Measurements from ENCODE around the gene ZAR1. TPM values are rescaled to one million over a fixed set of nuclear protein-coding genes. Genes with fewer than 3 reads are reported as not detected.

Gene ZAR1
- total and polyA plus RNA-seq, 4 experiments from 2014 or later, result not detected

GRCh38 chr4:48454591-48454990 is 35.5 kb upstream of the ZAR1 start:
- H3K27me3 Mint-ChIP-seq, result peaks cover 3 to 5% of the 10 kb centered on the region in 2 donors
- CTCF ChIA-PET (ENCODE audit: partially characterized antibody), result no interaction called here
- intact Hi-C loops (cut with micrococcal nuclease), result no loop called here
- H3K9me3 Mint-ChIP-seq, result peaks cover 0 to 12% (median 3%) of the 10 kb centered on the region in 8 donors
- no peaks in the 10 kb centered on the region for H3K4me1 ChIP-seq (ENCODE audit: insufficient read depth, low read length)
- no peaks in the 10 kb centered on the region for H3K36me3 ChIP-seq (ENCODE audit: insufficient read depth, low read length)
- no peaks in the 10 kb centered on the region for H3K27me3 ChIP-seq (ENCODE audit: insufficient read depth, low read length)
- DNase-seq, result no peak
- no peak overlapping the region for H3K27ac Mint-ChIP-seq
- no peak overlapping the region for H3K4me3 ChIP-seq (ENCODE audit: low read length in 2 of 2)
- H3K4me1 Mint-ChIP-seq, result no peaks in the 10 kb centered on the region
- H3K27ac ChIP-seq (ENCODE audit: low read depth, low read length), result no peak overlapping the region
- H3K36me3 Mint-ChIP-seq, result no peaks in the 10 kb centered on the region
- POLR2A ChIA-PET (ENCODE audit: partially characterized antibody), result no interaction called here
- no peaks in the 10 kb centered on the region for H3K9me3 ChIP-seq (ENCODE audit: control insufficient read depth in 1 of 2, low read length in 2 of 2)
- no peak overlapping the region for H3K4me3 Mint-ChIP-seq

- H3K4me3 Mint-ChIP-seq, result no peak overlapping the region
- DNase-seq, result no peak
- peaks cover 0 to 10% (median 6%) of the 10 kb centered on the region in 8 donors for H3K9me3 Mint-ChIP-seq
- H3K4me1 ChIP-seq (ENCODE audit: insufficient read depth, low read length), result no peaks in the 10 kb centered on the region
- no peaks in the 10 kb centered on the region for H3K9me3 ChIP-seq (ENCODE audit: control insufficient read depth in 1 of 2, low read length in 2 of 2)
- H3K27me3 Mint-ChIP-seq, result no peaks in the 10 kb centered on the region
- CTCF ChIA-PET (ENCODE audit: partially characterized antibody), result no interaction called here
- no peak overlapping the region for H3K4me3 ChIP-seq (ENCODE audit: low read length in 2 of 2)
- H3K27ac ChIP-seq (ENCODE audit: low read depth, low read length), result no peak overlapping the region
- no peak overlapping the region for H3K27ac Mint-ChIP-seq
- no peaks in the 10 kb centered on the region for H3K36me3 Mint-ChIP-seq
- POLR2A ChIA-PET (ENCODE audit: partially characterized antibody), result no interaction called here
- no peaks in the 10 kb centered on the region for H3K4me1 Mint-ChIP-seq
- no peaks in the 10 kb centered on the region for H3K27me3 ChIP-seq (ENCODE audit: insufficient read depth, low read length)
- intact Hi-C loops (cut with micrococcal nuclease), result no loop called here
- H3K36me3 ChIP-seq (ENCODE audit: insufficient read depth, low read length), result no peaks in the 10 kb centered on the region
Observed at GRCh38 chr4:48461000-48461399, 29.1 kb upstream of the ZAR1 start.

DNA sequence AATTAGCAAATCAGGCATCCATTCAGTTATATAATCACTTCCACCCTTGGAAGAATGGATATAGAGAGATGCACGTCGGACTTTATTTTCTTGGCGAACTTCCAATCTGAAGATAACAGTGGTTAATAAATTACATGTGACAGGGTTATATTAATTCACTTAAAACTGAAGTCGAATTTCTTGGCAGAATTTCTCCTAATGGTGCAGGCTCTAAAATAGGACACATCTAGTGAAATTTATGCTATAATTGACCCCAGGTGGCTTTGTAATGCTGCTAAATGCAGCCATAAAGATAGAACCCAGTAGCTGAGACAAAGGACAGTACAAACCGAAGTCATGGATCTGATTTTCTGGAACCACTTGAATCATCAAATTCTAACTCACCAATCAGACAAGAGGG is 27.7 kb upstream of the ZAR1 start:
- no peak overlapping the region for H3K4me3 Mint-ChIP-seq
- intact Hi-C loops (cut with micrococcal nuclease), result no loop called here
- Histone ChIP-seq H3K9me3 (ENCODE audit: control insufficient read depth in 1 of 2, low read length in 2 of 2) (no peaks in the 10 kb centered on the region), H3K4me1 (ENCODE audit: insufficient read depth, low read length) (no peaks in the 10 kb centered on the region), H3K27ac (ENCODE audit: low read depth, low read length) (no peak overlapping the region), H3K36me3 (ENCODE audit: insufficient read depth, low read length) (no peaks in the 10 kb centered on the region), H3K27me3 (ENCODE audit: insufficient read depth, low read length) (no peaks in the 10 kb centered on the region), H3K4me3 (ENCODE audit: low read length in 2 of 2) (no peak overlapping the region)
- H3K27me3 Mint-ChIP-seq, result no peaks in the 10 kb centered on the region
- DNase-seq, result no peak
- ChIA-PET CTCF (ENCODE audit: partially characterized antibody) (interaction anchor here (1.0 kb wide), 1 partner anchor 17 kb away, joined by 3 read pairs; no protein-coding TSS in a partner anchor), POLR2A (ENCODE audit: partially characterized antibody) (no interaction called here)
- no peaks in the 10 kb centered on the region for H3K4me1 Mint-ChIP-seq
- H3K9me3 Mint-ChIP-seq, result peaks cover 0 to 5% (median 2%) of the 10 kb centered on the region in 8 donors
- no peaks in the 10 kb centered on the region for H3K36me3 Mint-ChIP-seq
- peak overlapping the region in 1 of 7 donors; percentile 13 for H3K27ac Mint-ChIP-seq

DNA sequence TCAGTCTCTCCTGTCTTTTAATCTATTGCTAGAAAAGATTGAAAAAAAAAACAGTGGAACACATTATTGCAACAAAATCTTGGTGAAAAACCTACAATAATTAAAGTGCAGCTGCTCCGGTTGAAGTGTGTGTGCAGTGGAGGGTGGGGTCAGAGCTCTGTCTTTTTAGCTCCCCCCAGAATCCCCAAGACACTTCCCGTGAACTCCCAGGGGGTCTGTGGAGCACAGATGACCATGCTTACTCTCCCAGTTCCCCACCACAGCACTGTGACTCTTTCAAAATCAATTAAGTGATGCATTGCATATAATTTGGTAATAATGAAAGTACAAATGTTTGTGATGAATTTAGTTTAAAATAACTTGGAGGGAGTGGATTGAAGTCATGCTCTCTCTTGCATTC is 22.6 kb upstream of the ZAR1 start:
- Histone ChIP-seq H3K36me3 (ENCODE audit: insufficient read depth, low read length) (no peaks in the 10 kb centered on the region), H3K4me1 (ENCODE audit: insufficient read depth, low read length) (no peaks in the 10 kb centered on the region), H3K9me3 (ENCODE audit: control insufficient read depth in 1 of 2, low read length in 2 of 2) (no peaks in the 10 kb centered on the region), H3K27ac (ENCODE audit: low read depth, low read length) (no peak overlapping the region), H3K4me3 (ENCODE audit: low read length in 2 of 2) (no peak overlapping the region), H3K27me3 (ENCODE audit: insufficient read depth, low read length) (no peaks in the 10 kb centered on the region)
- H3K4me3 Mint-ChIP-seq, result no peak overlapping the region
- intact Hi-C loops (cut with micrococcal nuclease), result no loop called here
- peaks cover 2 to 6% of the 10 kb centered on the region in 2 donors for H3K27me3 Mint-ChIP-seq
- ChIA-PET CTCF (ENCODE audit: partially characterized antibody) (no interaction called here), POLR2A (ENCODE audit: partially characterized antibody) (no interaction called here)
- H3K27ac Mint-ChIP-seq, result no peak overlapping the region
- H3K9me3 Mint-ChIP-seq, result peaks cover 0 to 5% (median 2%) of the 10 kb centered on the region in 8 donors
- H3K4me1 Mint-ChIP-seq, result no peaks in the 10 kb centered on the region
- no peak for DNase-seq
- H3K36me3 Mint-ChIP-seq, result no peaks in the 10 kb centered on the region

DNA sequence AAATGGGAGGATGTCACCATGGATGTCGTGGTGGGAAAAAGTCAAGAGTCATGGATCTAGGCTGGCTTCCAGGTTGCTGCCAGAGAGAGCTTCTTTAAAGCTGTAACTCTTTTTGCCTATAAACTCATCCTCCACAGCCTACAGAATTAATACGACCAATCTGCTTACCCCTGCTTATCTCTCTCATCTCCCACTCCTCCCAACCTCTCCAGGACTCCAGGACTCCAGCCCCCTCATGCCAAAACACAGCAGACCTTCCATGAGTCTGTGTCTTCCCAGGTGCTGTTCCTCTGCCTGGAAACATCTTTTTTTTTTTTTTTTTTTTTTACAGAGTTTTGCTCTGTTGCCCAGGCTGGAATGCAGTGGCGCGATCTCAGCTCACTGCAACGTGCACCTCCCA is 22.2 kb upstream of the ZAR1 start:
- no peaks in the 10 kb centered on the region for H3K27me3 ChIP-seq (ENCODE audit: insufficient read depth, low read length)
- no peak overlapping the region for H3K27ac ChIP-seq (ENCODE audit: low read depth, low read length)
- H3K4me3 Mint-ChIP-seq, result no peak overlapping the region
- no peak overlapping the region for H3K4me3 ChIP-seq (ENCODE audit: low read length in 2 of 2)
- POLR2A ChIA-PET (ENCODE audit: partially characterized antibody), result no interaction called here
- no peaks in the 10 kb centered on the region for H3K36me3 ChIP-seq (ENCODE audit: insufficient read depth, low read length)
- peaks cover 2 to 6% of the 10 kb centered on the region in 2 donors for H3K27me3 Mint-ChIP-seq
- H3K9me3 ChIP-seq (ENCODE audit: control insufficient read depth in 1 of 2, low read length in 2 of 2), result no peaks in the 10 kb centered on the region
- CTCF ChIA-PET (ENCODE audit: partially characterized antibody), result interaction anchor here (0.7 kb wide), 1 partner anchor 696 kb away, joined by 4 read pairs; no protein-coding TSS in a partner anchor
- H3K27ac Mint-ChIP-seq, result no peak overlapping the region
- H3K4me1 Mint-ChIP-seq, result no peaks in the 10 kb centered on the region
- H3K36me3 Mint-ChIP-seq, result no peaks in the 10 kb centered on the region
- H3K9me3 Mint-ChIP-seq, result peaks cover 0 to 5% (median 2%) of the 10 kb centered on the region in 8 donors
- intact Hi-C loops (cut with micrococcal nuclease), result no loop called here
- no peak for DNase-seq
- H3K4me1 ChIP-seq (ENCODE audit: insufficient read depth, low read length), result no peaks in the 10 kb centered on the region

DNA sequence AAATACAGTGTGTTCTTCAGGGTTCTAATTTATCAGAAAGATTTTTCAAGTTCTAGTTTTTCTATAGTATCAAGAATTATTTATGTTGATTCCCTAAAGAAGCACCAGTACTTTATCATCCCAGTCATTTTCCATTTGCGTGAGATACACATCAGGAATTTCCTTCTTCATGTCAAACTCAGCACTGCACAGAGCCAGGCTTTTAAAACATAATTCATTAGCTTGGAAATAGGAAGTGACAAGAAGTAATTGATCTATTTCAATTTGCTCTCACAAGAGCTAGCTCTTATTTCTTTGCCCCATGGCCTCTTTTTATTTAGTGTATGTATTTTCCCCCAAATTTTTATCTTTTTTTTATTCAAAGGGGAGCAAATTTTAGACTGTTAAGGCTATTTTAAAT is 19.9 kb upstream of the ZAR1 start:
- DNase-seq, result no peak
- no peaks in the 10 kb centered on the region for H3K36me3 Mint-ChIP-seq
- H3K27me3 Mint-ChIP-seq, result peaks cover 2 to 6% of the 10 kb centered on the region in 2 donors
- Histone ChIP-seq H3K4me3 (ENCODE audit: low read length in 2 of 2) (no peak overlapping the region), H3K27me3 (ENCODE audit: insufficient read depth, low read length) (no peaks in the 10 kb centered on the region), H3K36me3 (ENCODE audit: insufficient read depth, low read length) (no peaks in the 10 kb centered on the region), H3K4me1 (ENCODE audit: insufficient read depth, low read length) (no peaks in the 10 kb centered on the region), H3K9me3 (ENCODE audit: control insufficient read depth in 1 of 2, low read length in 2 of 2) (no peaks in the 10 kb centered on the region), H3K27ac (ENCODE audit: low read depth, low read length) (no peak overlapping the region)
- no peaks in the 10 kb centered on the region for H3K4me1 Mint-ChIP-seq
- peaks cover 0 to 2% (median 0%) of the 10 kb centered on the region in 8 donors for H3K9me3 Mint-ChIP-seq
- ChIA-PET POLR2A (ENCODE audit: partially characterized antibody) (no interaction called here), CTCF (ENCODE audit: partially characterized antibody) (no interaction called here)
- H3K27ac Mint-ChIP-seq, result no peak overlapping the region
- no peak overlapping the region for H3K4me3 Mint-ChIP-seq
- intact Hi-C loops (cut with micrococcal nuclease), result no loop called here

DNA sequence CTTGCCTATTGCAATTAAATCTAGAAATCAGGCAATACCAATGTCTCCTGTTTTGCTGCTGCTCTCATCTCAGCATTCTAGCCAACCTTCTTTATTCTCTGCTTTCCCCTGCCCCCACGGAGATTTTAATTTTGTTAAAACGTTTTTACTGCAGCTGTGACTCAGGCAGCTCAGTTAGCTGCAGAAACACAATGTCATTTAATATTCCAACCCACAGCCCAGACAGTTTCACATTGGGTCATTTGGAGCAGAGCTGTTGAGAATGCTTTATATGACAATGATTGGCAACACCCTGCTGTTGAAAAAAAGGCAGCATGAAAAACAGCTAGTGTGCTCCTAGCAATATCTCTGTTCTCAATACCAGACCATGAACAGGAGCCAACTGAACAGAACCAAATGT is 19.5 kb upstream of the ZAR1 start:
- peaks cover 0 to 2% (median 0%) of the 10 kb centered on the region in 8 donors for H3K9me3 Mint-ChIP-seq
- no peak overlapping the region for H3K27ac Mint-ChIP-seq
- no peaks in the 10 kb centered on the region for H3K4me1 ChIP-seq (ENCODE audit: insufficient read depth, low read length)
- peaks cover 2 to 8% of the 10 kb centered on the region in 2 donors for H3K27me3 Mint-ChIP-seq
- intact Hi-C loops (cut with micrococcal nuclease), result no loop called here
- ChIA-PET CTCF (ENCODE audit: partially characterized antibody) (no interaction called here), POLR2A (ENCODE audit: partially characterized antibody) (no interaction called here)
- no peak for DNase-seq
- H3K36me3 ChIP-seq (ENCODE audit: insufficient read depth, low read length), result no peaks in the 10 kb centered on the region
- no peak overlapping the region for H3K27ac ChIP-seq (ENCODE audit: low read depth, low read length)
- H3K4me3 ChIP-seq (ENCODE audit: low read length in 2 of 2), result no peak overlapping the region
- no peaks in the 10 kb centered on the region for H3K36me3 Mint-ChIP-seq
- H3K4me3 Mint-ChIP-seq, result peak overlapping the region in 1 of 8 donors; percentile 6
- no peaks in the 10 kb centered on the region for H3K9me3 ChIP-seq (ENCODE audit: control insufficient read depth in 1 of 2, low read length in 2 of 2)
- H3K4me1 Mint-ChIP-seq, result no peaks in the 10 kb centered on the region
- no peaks in the 10 kb centered on the region for H3K27me3 ChIP-seq (ENCODE audit: insufficient read depth, low read length)

DNA sequence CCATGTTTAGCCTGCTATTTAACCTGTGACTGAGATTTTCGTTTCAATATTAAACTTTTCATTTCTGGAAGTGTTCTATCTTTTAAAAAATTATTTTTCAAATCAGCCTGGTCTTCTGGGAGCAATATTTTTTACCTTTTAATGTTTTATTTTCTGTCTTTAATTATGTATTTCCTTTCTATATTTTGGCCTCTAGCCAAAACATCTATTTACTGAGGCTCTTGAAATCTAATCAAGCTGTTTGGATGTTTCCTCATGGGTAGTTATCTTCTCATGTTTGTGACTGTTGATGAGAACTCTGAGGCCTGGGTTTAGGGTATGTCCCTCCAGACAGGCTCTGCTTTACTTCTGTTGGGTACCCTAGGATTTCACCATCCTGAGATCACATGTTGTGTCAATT is 17.3 kb upstream of the ZAR1 start:
- Histone ChIP-seq H3K4me1 (ENCODE audit: insufficient read depth, low read length) (no peaks in the 10 kb centered on the region), H3K27ac (ENCODE audit: low read depth, low read length) (no peak overlapping the region), H3K4me3 (ENCODE audit: low read length in 2 of 2) (no peak overlapping the region), H3K27me3 (ENCODE audit: insufficient read depth, low read length) (no peaks in the 10 kb centered on the region), H3K36me3 (ENCODE audit: insufficient read depth, low read length) (no peaks in the 10 kb centered on the region), H3K9me3 (ENCODE audit: control insufficient read depth in 1 of 2, low read length in 2 of 2) (no peaks in the 10 kb centered on the region)
- H3K36me3 Mint-ChIP-seq, result no peaks in the 10 kb centered on the region
- ChIA-PET CTCF (ENCODE audit: partially characterized antibody) (no interaction called here), POLR2A (ENCODE audit: partially characterized antibody) (no interaction called here)
- no peak overlapping the region for H3K27ac Mint-ChIP-seq
- H3K4me3 Mint-ChIP-seq, result no peak overlapping the region
- intact Hi-C loops (cut with micrococcal nuclease), result no loop called here
- peaks cover 2 to 12% of the 10 kb centered on the region in 2 donors for H3K27me3 Mint-ChIP-seq
- H3K9me3 Mint-ChIP-seq, result peaks cover 0 to 2% (median 0%) of the 10 kb centered on the region in 8 donors
- no peaks in the 10 kb centered on the region for H3K4me1 Mint-ChIP-seq
- no peak for DNase-seq

Measured in CD4-positive, alpha-beta memory T cell (primary cell).